K562 (cell line): ENCODE measurements around the gene DNAH9. TPM values are rescaled to one million over a fixed set of nuclear protein-coding genes. Genes with fewer than 3 reads are reported as not detected.

Experiments
- ATAC-seq: fragments of 200-7000 bp; cut with Tn5 transposase; 3 replicates; pipeline ENCODE4 v1.9.1; 2020; ENCODE audit warnings: moderate library complexity
- BruUV-seq: library from RNA; stranded (reverse); fragments of 400-500 nt; replicated peaks from 2 replicates; lab custom pipeline; 2021; lab: Mats Ljungman, UMichigan
- CTCF ChIA-PET: fragments of 300-600 bp; formaldehyde crosslinking; extraction: SDS; loops from one replicate; lab custom pipeline; 2021; ENCODE audit warnings: low intra/inter-chr PET ratio; lab: Yijun Ruan, JAX
- POLR2A ChIA-PET: fragments of 300-600, 350-650 bp; sonication (Branson Sonifier 250); formaldehyde crosslinking; extraction: SDS; loops from one replicate; lab custom pipeline; 2021; ENCODE audit warnings: antibody characterized with exemption, inconsistent platforms; lab: Yijun Ruan, JAX
- DNase-seq, 4 experiments: peaks; one replicate each; pipeline versions ENCODE4 v3.0.0 to v3.0.0-alpha.2; 2011 to 2018; ENCODE audit warnings: low spot score in 3 of 4, mixed read lengths in 3 of 4; ENCODE audit errors: extremely low read depth in 1 of 4
- FAIRE-seq: peaks from 2 replicates; lab custom pipeline; 2011; peaks lifted over from hg19 to GRCh38; lab: Jason Lieb, UNC
- H2AFZ ChIP-seq: 2 replicates; pipeline ENCODE4 v1.6.0; 2011; ENCODE audit warnings: low read depth, low read length, control low read depth, inconsistent platforms
- H3K27ac ChIP-seq: fragments of 200-600 bp; 3 replicates; pipeline ENCODE4 v1.8.0; 2011; ENCODE audit warnings: low read depth, mild to moderate bottlenecking, control low read depth, inconsistent platforms, low read length, moderate library complexity, mixed read lengths; ENCODE audit errors: extremely low read depth
- H3K27me3 ChIP-seq, 2 experiments: fragments of 300-600 bp in 1 of 2; 2 replicates in 1 of 2; 3 replicates in 1 of 2; pipeline versions ENCODE4 v1.6.0 to v1.8.0; 2011; ENCODE audit warnings: inconsistent platforms in 2 of 2, low read length in 2 of 2, mild to moderate bottlenecking in 1 of 2, mixed read lengths in 1 of 2, moderate library complexity in 1 of 2; ENCODE audit not compliant: control insufficient read depth in 2 of 2, insufficient read depth in 2 of 2
- H3K36me3 ChIP-seq: fragments of 300-600 bp; 3 replicates; pipeline ENCODE4 v1.8.0; 2011; ENCODE audit warnings: mild to moderate bottlenecking, low read length, inconsistent platforms; ENCODE audit not compliant: control insufficient read depth, insufficient read depth
- H3K4me1 ChIP-seq, 2 experiments: fragments of 200-600 bp in 1 of 2; replicated peaks in 1 of 2; 2 replicates in 1 of 2; 3 replicates in 1 of 2; pipeline versions ENCODE4 v1.5.1 to v1.8.0; 2011; ENCODE audit warnings: inconsistent platforms in 2 of 2, low read length in 2 of 2, mild to moderate bottlenecking in 1 of 2, mixed read lengths in 1 of 2, moderate library complexity in 1 of 2; ENCODE audit not compliant: control insufficient read depth in 2 of 2, insufficient read depth in 2 of 2
- H3K4me2 ChIP-seq: 2 replicates; pipeline ENCODE4 v1.6.1; 2011; ENCODE audit warnings: low read length, control low read depth, inconsistent platforms, mixed read lengths; ENCODE audit not compliant: insufficient read depth
- H3K4me3 ChIP-seq: fragments of 200-600 bp; sonication (generic), shearing (Covaris generic); 2 replicates; pipeline ENCODE4 v1.5.1; 2016; ENCODE audit warnings: control low read depth, inconsistent platforms
- H3K79me2 ChIP-seq: fragments of 200-600 bp; 3 replicates; pipeline ENCODE4 v1.8.0; 2011; ENCODE audit warnings: low read length, inconsistent platforms; ENCODE audit not compliant: control insufficient read depth, insufficient read depth
- H3K9ac ChIP-seq, 2 experiments: 2 replicates each; pipeline versions ENCODE4 v1.6.0 to v1.6.1; 2011; ENCODE audit warnings: low read depth in 2 of 2, low read length in 2 of 2, control low read depth in 1 of 2, inconsistent platforms in 1 of 2, mild to moderate bottlenecking in 1 of 2, mixed read lengths in 1 of 2; ENCODE audit not compliant: insufficient read depth in 1 of 2
- H3K9me1 ChIP-seq: one replicate; pipeline ENCODE4 v1.6.0; 2011; ENCODE audit warnings: inconsistent platforms, mild to moderate bottlenecking, low read length, moderate library complexity; ENCODE audit not compliant: control insufficient read depth, insufficient read depth
- H3K9me3 ChIP-seq: replicated peaks from 2 replicates; pipeline ENCODE4 v1.5.1; 2011; ENCODE audit warnings: low read depth, low read length, inconsistent platforms; ENCODE audit not compliant: control insufficient read depth, insufficient read depth
- H4K20me1 ChIP-seq: replicated peaks from 2 replicates; pipeline ENCODE4 v1.6.1; 2011; ENCODE audit warnings: low read length, inconsistent platforms, mixed read lengths; ENCODE audit not compliant: control insufficient read depth, insufficient read depth
- ETV6 ChIP-seq, 3 experiments: fragments of 150-350 bp in 1 of 3; sonication (generic) in 1 of 3; formaldehyde crosslinking in 1 of 3; IDR thresholded peaks; 2 replicates each; pipeline versions ENCODE4 v1.6.1 to v1.8.0; 2014 to 2022; ENCODE audit warnings: borderline replicate concordance in 2 of 3, low read depth in 2 of 3, antibody characterized with exemption in 1 of 3, low read length in 1 of 3, mild to moderate bottlenecking in 1 of 3, missing genetic modification reagents in 1 of 3
- HDAC1 ChIP-seq, 2 experiments: fragments of 450-650 bp; IDR thresholded peaks; 2 replicates each; pipeline ENCODE4 v1.6.1; 2016 to 2017; ENCODE audit warnings: inconsistent platforms in 1 of 2, mild to moderate bottlenecking in 1 of 2, moderate library complexity in 1 of 2
- HDAC3 ChIP-seq: fragments of 450-650 bp; IDR thresholded peaks from 2 replicates; pipeline ENCODE4 v1.6.1; 2018; ENCODE audit warnings: borderline replicate concordance, mild to moderate bottlenecking, moderate library complexity; ENCODE audit not compliant: partially characterized antibody
- HMG20B ChIP-seq: fragments of 250-450 bp; sonication (Bioruptor Pico); IDR thresholded peaks from 2 replicates; pipeline ENCODE4 v1.5.0; 2021; ENCODE audit warnings: mild to moderate bottlenecking
- IFI16 ChIP-seq: fragments of 250-450 bp; sonication (Bioruptor Pico); IDR thresholded peaks from 2 replicates; pipeline ENCODE4 v2.1.2; 2022; ENCODE audit warnings: mild to moderate bottlenecking, inconsistent platforms
- MAFG ChIP-seq: fragments of 450-650 bp; conservative IDR thresholded peaks from 2 replicates; pipeline ENCODE4 v1.6.1; 2016; ENCODE audit warnings: missing genetic modification characterization, missing compliant biosample characterization
- MBD2 ChIP-seq: sonication (generic); IDR thresholded peaks from 2 replicates; pipeline ENCODE4 v1.6.1; 2016; ENCODE audit warnings: low read depth, borderline replicate concordance
- NCOA4 ChIP-seq: fragments of 450-650 bp; IDR thresholded peaks from 2 replicates; pipeline ENCODE4 v1.6.1; 2018; ENCODE audit warnings: mild to moderate bottlenecking; ENCODE audit not compliant: partially characterized antibody
- OTX1 ChIP-seq: fragments of 450-650 bp; formaldehyde crosslinking; IDR thresholded peaks from 2 replicates; pipeline ENCODE4 v1.4.0; 2022; ENCODE audit warnings: mild to moderate bottlenecking
- YY1 ChIP-seq, 3 experiments: IDR thresholded peaks; 2 replicates each; pipeline ENCODE4 v1.6.1; 2011; ENCODE audit warnings: low read length in 2 of 3, mild to moderate bottlenecking in 2 of 3, moderate library complexity in 2 of 3, borderline replicate concordance in 1 of 3, control low read depth in 1 of 3, low read depth in 1 of 3; ENCODE audit not compliant: insufficient read depth in 3 of 3, insufficient replicate concordance in 2 of 3, control insufficient read depth in 1 of 3, insufficient read length in 1 of 3; ENCODE audit errors: extremely low read depth in 1 of 3
- ZFP30 ChIP-seq: fragments of 250-450 bp; sonication (Bioruptor Pico); IDR thresholded peaks from 2 replicates; pipeline ENCODE4 v1.8.0; 2022; ENCODE audit warnings: moderate library complexity, mild to moderate bottlenecking, inconsistent platforms, borderline replicate concordance
- ZNF311 ChIP-seq: fragments of 250-450 bp; sonication (Bioruptor Pico); IDR thresholded peaks from 2 replicates; pipeline ENCODE4 v1.4.0; 2020; ENCODE audit warnings: mild to moderate bottlenecking, moderate library complexity
- WGBS: fragments of 100-300 bp; shearing (Covaris generic); methylation state at CpG from one replicate; pipeline ENCODE4 v1.1.6; 2016; ENCODE audit warnings: low coverage, mixed read lengths; ENCODE audit not compliant: insufficient coverage; ENCODE audit errors: missing lambda C conversion rate; 5-methylcytosine and 5-hydroxymethylcytosine counted together
- in situ Hi-C: fragments of 300-500 bp; cut with MboI; formaldehyde crosslinking; loops from 4 replicates; pipeline ENCODE4 v1.15.0; 2018; ENCODE audit warnings: inconsistent platforms, mixed read lengths
- intact Hi-C: fragments of 100-400 bp; cut with micrococcal nuclease; formaldehyde crosslinking; loops from 2 replicates; pipeline ENCODE4 v1.14.2; 2022
- polyA plus RNA-seq, 8 experiments: library from polyadenylated mRNA; depleted of rRNA in 4 of 8; stranded (reverse) in 5 of 8; unstranded in 3 of 8; fragments of >200 nt; fragmentation: Nextera tagmentation in 2 of 8; fragmentation: Illumina TruSeq in 1 of 8; extraction: Ambion mirVana in 2 of 8; extraction: Trizol in 1 of 8; gene quantifications; 2 replicates each; pipeline versions ENCODE4 v1.2.1 to v1.2.3, GENCODE V29; 2011 to 2014; ENCODE audit warnings: inconsistent platforms in 1 of 8, missing spikeins in 1 of 8
- total RNA-seq, 7 experiments: library from RNA; depleted of rRNA in 6 of 7; stranded (reverse); fragments of >200 nt in 6 of 7; fragmentation: Illumina TruSeq in 2 of 7; extraction: Trizol in 2 of 7; gene quantifications; 2 replicates each; pipeline versions ENCODE4 v1.2.1 to v1.2.3, GENCODE V29; 2011 to 2021; ENCODE audit warnings: low replicate concordance in 1 of 7

DNAH9 gene
- total and polyA plus RNA-seq, 9 of the 15 experiments (the other 6 are each of a cell fraction or from before 2014, with no cell fraction given): not detected

DNA sequence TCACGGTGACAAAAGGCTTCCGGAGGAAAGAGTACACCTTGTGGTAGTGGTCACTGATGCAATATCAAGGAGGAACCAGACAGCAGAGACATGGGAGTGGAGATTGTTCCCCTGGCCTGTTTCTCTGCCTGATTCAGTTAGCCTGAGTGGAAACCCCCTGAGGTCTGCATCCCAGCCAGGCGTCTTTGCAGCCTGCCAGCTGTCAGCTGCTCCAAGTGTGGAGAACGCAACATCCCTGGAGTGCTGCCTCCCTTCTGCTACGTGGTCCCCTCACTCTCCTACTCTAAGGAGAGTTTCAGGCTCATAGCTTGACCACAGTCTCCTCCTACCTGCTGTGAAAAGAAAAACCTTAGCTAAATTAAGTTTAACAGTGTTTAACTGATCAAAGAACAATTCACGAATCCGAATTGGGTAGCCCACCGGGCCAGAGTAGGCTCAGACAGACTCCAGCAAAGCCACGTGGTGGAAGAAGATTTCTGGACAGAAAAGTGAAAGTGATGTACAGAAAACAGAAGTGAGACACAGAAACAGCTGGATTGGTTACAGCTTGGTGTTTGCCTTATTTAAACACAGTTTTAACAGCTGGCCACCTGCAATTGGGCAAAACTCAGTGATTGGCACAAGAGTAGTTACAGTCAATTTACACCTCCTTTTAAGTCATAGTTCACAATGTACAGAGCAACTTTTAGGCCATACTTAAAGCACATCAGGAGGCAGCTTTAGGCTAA is 188.6 kb downstream of the DNAH9 start:
- in situ Hi-C loops: no loop called here
- 2% methylated on average over 9 of the region's 9 CpGs for WGBS

DNA sequence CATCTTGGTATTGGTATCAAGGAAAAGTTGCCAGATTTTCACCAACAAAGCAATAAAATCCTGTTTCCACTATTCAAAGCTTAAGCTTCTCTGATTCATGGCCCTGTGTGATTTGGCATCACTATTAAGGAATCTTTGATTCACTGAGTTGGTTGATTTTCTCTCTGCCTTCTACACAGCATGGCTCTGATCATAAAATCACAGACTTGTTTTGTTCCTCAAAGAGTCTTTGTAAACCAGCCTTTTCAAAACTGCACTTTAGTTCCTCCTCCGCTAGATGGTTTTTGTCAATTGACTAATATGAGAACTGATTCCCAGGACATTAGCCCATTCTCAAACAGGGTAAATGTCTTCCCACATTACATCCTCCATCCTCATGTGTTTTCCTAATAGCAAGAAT is 197.6 kb downstream of the DNAH9 start:
- POLR2A ChIA-PET: no interaction called here
- H3K9me1 ChIP-seq: no peaks in the 10 kb centered on the region
- H3K9ac ChIP-seq: no peak overlapping the region
- 0% methylated on average over 1 of the region's 1 CpG for WGBS
- no peak overlapping the region for H2AFZ ChIP-seq
- no peak overlapping the region for H3K4me2 ChIP-seq
- BruUV-seq: no TSS peak
- H3K9me3 ChIP-seq: no peaks in the 10 kb centered on the region
- CTCF ChIA-PET: no interaction called here
- no peak overlapping the region for H3K27ac ChIP-seq
- in situ Hi-C loops (no loop called here), intact Hi-C loops (no loop called here)
- H3K36me3 ChIP-seq: no peaks in the 10 kb centered on the region
- H3K4me3 ChIP-seq: no peak overlapping the region
- no peaks in the 10 kb centered on the region for H4K20me1 ChIP-seq
- TF ChIP-seq YY1 (IDR thresholded peaks at IDR 0.05; ENCODE audit: borderline replicate concordance in 1 of 3, control insufficient read depth in 1 of 3, extremely low read depth in 1 of 3, insufficient read depth in 3 of 3, insufficient read length in 1 of 3, insufficient replicate concordance in 2 of 3, low read depth in 1 of 3, low read length in 2 of 3): no peak
- no peak for TF ChIP-seq MBD2
- no peak for TF ChIP-seq OTX1
- TF ChIP-seq ZNF311: no peak
- no peak for TF ChIP-seq ZFP30 (CRISPR knock-in tag)
- no peak for TF ChIP-seq IFI16 (CRISPR knock-in tag)
- TF ChIP-seq HMG20B (CRISPR knock-in tag): no peak
- TF ChIP-seq NCOA4: no peak
- TF ChIP-seq HDAC1 (IDR thresholded peaks at IDR 0.05): no peak
- TF ChIP-seq ETV6 (IDR thresholded peaks at IDR 0.05; ENCODE audit: borderline replicate concordance in 1 of 2, low read depth in 2 of 2, low read length in 1 of 2): no peak
- no peak for TF ChIP-seq ETV6 (CRISPR knock-in tag; IDR thresholded peaks at IDR 0.05; ENCODE audit: borderline replicate concordance)
- FAIRE-seq (no peak), DNase-seq (no peak), ATAC-seq (no peak)
- no peaks in the 10 kb centered on the region for H3K79me2 ChIP-seq
- no peaks in the 10 kb centered on the region for H3K4me1 ChIP-seq
- no peaks in the 10 kb centered on the region; a peak in 1 of 5 replicates for H3K27me3 ChIP-seq

More for the DNA sequence above, 188.6 kb downstream of the DNAH9 start:
- Histone ChIP-seq H3K4me2 (no peak overlapping the region), H3K9ac (no peak overlapping the region), H3K4me3 (no peak overlapping the region), H3K79me2 (no peaks in the 10 kb centered on the region), H3K9me3 (no peaks in the 10 kb centered on the region), H3K27me3 (no peaks in the 10 kb centered on the region), H3K36me3 (no peaks in the 10 kb centered on the region), H3K4me1 (no peaks in the 10 kb centered on the region), H3K9me1 (no peaks in the 10 kb centered on the region), H2AFZ (no peak overlapping the region), H3K27ac (no peak overlapping the region), H4K20me1 (no peaks in the 10 kb centered on the region)
- no TSS peak for BruUV-seq
- ATAC-seq: no peak
- TF ChIP-seq MAFG (tag) (no peak), HDAC3 (no peak)
- DNase-seq: no peak
- no peak for FAIRE-seq
- POLR2A ChIA-PET: no interaction called here
- CTCF ChIA-PET: no interaction called here
- intact Hi-C loops: no loop called here
